Stimulated activated CD8-positive, alpha-beta memory T cell treated with anti-CD3 and anti-CD28 coated beads, Interleukin-4, amount 100 ng/mL, for 1 hour (primary cell): ENCODE results near the gene GRM4.

ENCODE experiments used
- DNase-seq, 2 donors: peaks; one replicate each; pipeline ENCODE4 v3.0.0-alpha.2; 2020; ENCODE audit warnings: low read depth in 2 of 2, low spot score in 1 of 2

The GRM4 gene

GRCh38 chr6:33999567-33999966, 146.3 kb downstream of the GRM4 start:
- DNase-seq = no peak

- DNase-seq = no peak
Measured at GRCh38 chr6:33998660-33999059, 147.2 kb downstream of the GRM4 start.

GRCh38 chr6:33997265-33997664, 148.6 kb downstream of the GRM4 start:
- no peak for DNase-seq

GRCh38 chr6:33996120-33996475, 149.8 kb downstream of the GRM4 start:
- no peak for DNase-seq

GRCh38 chr6:33995309-33996119, 150.4 kb downstream of the GRM4 start:
- DNase-seq = no peak

- DNase-seq = no peak
Measured at GRCh38 chr6:33994472-33995308, 151.2 kb downstream of the GRM4 start.

GRCh38 chr6:33993653-33994471, 152.0 kb downstream of the GRM4 start:
- no peak for DNase-seq

- DNase-seq = no peak
Measured at GRCh38 chr6:33993091-33993490, 152.8 kb downstream of the GRM4 start.

- no peak for DNase-seq
Measured at GRCh38 chr6:33992191-33992590, 153.7 kb downstream of the GRM4 start.

GRCh38 chr6:33991610-33992009, 154.3 kb downstream of the GRM4 start:
- no peak for DNase-seq

GRCh38 chr6:33990061-33990541, 155.8 kb downstream of the GRM4 start:
- DNase-seq = no peak

GRCh38 chr6:33989016-33989854, 156.7 kb downstream of the GRM4 start:
- DNase-seq = no peak

- DNase-seq = no peak
Measured at GRCh38 chr6:33988121-33989015, 157.5 kb downstream of the GRM4 start.

GRCh38 chr6:33987531-33988021, 158.3 kb downstream of the GRM4 start:
- DNase-seq = no peak

- no peak for DNase-seq
Measured at GRCh38 chr6:33985947-33986346, 159.9 kb downstream of the GRM4 start.

- DNase-seq = no peak
Measured at GRCh38 chr6:33985313-33985751, 160.6 kb downstream of the GRM4 start.

GRCh38 chr6:33984466-33985312, 161.2 kb downstream of the GRM4 start:
- no peak for DNase-seq

- no peak for DNase-seq
Measured at GRCh38 chr6:33983721-33984465, 162.0 kb downstream of the GRM4 start.
